Measurements from ENCODE around the gene APBA3. TPM values are rescaled to one million over a fixed set of nuclear protein-coding genes. Genes with fewer than 3 reads are reported as not detected.

The APBA3 gene
- total and polyA plus RNA-seq, 4 donors, result 16.5 to 38.0 (median 22.6) TPM

DNA sequence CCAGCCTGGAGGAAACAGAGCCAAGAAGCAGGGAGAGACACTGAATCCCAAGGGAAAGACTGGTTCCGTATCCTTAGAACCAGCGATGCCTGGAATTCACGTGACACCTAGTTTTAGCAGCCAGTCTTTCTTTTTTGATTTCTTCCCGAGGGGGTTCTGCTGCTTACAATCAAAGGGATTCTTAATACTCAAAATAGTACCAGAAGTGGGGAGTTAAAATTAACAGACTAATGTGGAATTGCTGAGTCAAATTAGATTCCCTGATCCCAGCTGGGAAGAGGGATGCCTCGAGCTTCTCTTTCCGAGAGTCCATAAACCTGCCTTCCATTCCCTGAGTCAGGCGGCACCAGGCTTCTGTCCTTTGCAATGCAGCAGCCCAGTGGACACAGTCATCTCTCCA is 29.4 kb upstream of the APBA3 start:
- 80 to 85% methylated on average over 7 of the region's 7 CpGs for WGBS, 2 donors
- H3K4me3 ChIP-seq, result no peak overlapping the region
- no peaks in the 10 kb centered on the region for H3K4me1 ChIP-seq (ENCODE audit: control insufficient read depth in 5 of 5, insufficient read depth in 5 of 5, low read length in 5 of 5)
- H3K27me3 ChIP-seq (ENCODE audit: control insufficient read depth in 3 of 3, insufficient read depth in 3 of 3, low read length in 2 of 3), result peaks cover 0 to 3% (median 0%) of the 10 kb centered on the region in 3 donors
- TF ChIP-seq, protein P1, sequence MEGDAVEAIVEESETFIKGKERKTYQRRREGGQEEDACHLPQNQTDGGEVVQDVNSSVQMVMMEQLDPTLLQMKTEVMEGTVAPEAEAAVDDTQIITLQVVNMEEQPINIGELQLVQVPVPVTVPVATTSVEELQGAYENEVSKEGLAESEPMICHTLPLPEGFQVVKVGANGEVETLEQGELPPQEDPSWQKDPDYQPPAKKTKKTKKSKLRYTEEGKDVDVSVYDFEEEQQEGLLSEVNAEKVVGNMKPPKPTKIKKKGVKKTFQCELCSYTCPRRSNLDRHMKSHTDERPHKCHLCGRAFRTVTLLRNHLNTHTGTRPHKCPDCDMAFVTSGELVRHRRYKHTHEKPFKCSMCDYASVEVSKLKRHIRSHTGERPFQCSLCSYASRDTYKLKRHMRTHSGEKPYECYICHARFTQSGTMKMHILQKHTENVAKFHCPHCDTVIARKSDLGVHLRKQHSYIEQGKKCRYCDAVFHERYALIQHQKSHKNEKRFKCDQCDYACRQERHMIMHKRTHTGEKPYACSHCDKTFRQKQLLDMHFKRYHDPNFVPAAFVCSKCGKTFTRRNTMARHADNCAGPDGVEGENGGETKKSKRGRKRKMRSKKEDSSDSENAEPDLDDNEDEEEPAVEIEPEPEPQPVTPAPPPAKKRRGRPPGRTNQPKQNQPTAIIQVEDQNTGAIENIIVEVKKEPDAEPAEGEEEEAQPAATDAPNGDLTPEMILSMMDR (IDR thresholded peaks at IDR 0.05; ENCODE audit: control extremely low read depth, extremely low read depth), result no peak
- no peak overlapping the region for H3K9ac ChIP-seq (ENCODE audit: insufficient read depth in 1 of 2, low read length in 2 of 2)
- no peaks in the 10 kb centered on the region for H3K36me3 ChIP-seq (ENCODE audit: control insufficient read depth in 4 of 4, insufficient read depth in 4 of 4, low read length in 4 of 4)
- ATAC-seq (ENCODE audit: insufficient read depth, low FRiP score) (no peak), DNase-seq (no peak)
- no peak overlapping the region for H3K27ac ChIP-seq (ENCODE audit: low read depth in 1 of 2, low read length in 1 of 2)
- H3K9me3 ChIP-seq (ENCODE audit: control insufficient read depth in 4 of 4, insufficient read depth in 3 of 4, low read length in 3 of 4), result peaks cover 0 to 2% (median under 1%) of the 10 kb centered on the region in 4 donors

DNA sequence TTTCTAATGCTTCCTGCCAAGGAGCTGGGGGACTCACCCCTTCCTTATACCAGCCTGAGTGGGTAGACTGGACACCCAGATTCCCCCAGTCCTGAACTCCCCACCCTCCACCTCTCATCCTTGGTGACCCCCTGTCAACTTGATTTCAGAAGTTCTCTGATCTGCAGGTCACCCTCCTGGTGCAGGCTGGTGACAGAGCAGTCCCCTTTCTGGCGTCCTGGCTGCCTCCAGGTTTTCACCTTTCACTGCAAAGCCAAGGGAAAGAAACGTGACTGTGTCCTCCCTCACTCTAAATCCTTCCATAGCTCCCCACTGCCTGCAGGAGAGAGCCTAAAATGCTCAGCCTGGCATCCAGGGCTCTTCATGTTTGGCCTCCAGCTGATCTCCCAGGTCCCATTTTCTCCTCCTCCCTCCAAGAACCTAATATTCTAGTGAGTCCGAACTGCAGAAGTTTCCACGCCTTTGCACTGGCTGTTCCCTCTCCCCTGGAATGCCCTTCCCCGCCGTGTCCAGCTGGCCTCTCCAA is 28.8 kb upstream of the APBA3 start:
- Histone ChIP-seq H3K9me3 (ENCODE audit: control insufficient read depth in 4 of 4, insufficient read depth in 3 of 4, low read length in 3 of 4) (peaks cover 0 to 2% (median under 1%) of the 10 kb centered on the region in 4 donors), H3K27ac (ENCODE audit: low read depth in 1 of 2, low read length in 1 of 2) (no peak overlapping the region), H3K36me3 (ENCODE audit: control insufficient read depth in 4 of 4, insufficient read depth in 4 of 4, low read length in 4 of 4) (no peaks in the 10 kb centered on the region), H3K9ac (ENCODE audit: insufficient read depth in 1 of 2, low read length in 2 of 2) (no peak overlapping the region), H3K4me1 (ENCODE audit: control insufficient read depth in 5 of 5, insufficient read depth in 5 of 5, low read length in 5 of 5) (no peaks in the 10 kb centered on the region), H3K27me3 (ENCODE audit: control insufficient read depth in 3 of 3, insufficient read depth in 3 of 3, low read length in 2 of 3) (peaks cover 0 to 3% (median 3%) of the 10 kb centered on the region in 3 donors), H3K4me3 (no peak overlapping the region)
- no peak for DNase-seq
- TF ChIP-seq, protein P1 (IDR thresholded peaks at IDR 0.05; ENCODE audit: control extremely low read depth, extremely low read depth), result no peak
- ATAC-seq (ENCODE audit: insufficient read depth, low FRiP score), result no peak
- 79 to 83% methylated on average over 6 of the region's 6 CpGs for WGBS, 2 donors

DNA sequence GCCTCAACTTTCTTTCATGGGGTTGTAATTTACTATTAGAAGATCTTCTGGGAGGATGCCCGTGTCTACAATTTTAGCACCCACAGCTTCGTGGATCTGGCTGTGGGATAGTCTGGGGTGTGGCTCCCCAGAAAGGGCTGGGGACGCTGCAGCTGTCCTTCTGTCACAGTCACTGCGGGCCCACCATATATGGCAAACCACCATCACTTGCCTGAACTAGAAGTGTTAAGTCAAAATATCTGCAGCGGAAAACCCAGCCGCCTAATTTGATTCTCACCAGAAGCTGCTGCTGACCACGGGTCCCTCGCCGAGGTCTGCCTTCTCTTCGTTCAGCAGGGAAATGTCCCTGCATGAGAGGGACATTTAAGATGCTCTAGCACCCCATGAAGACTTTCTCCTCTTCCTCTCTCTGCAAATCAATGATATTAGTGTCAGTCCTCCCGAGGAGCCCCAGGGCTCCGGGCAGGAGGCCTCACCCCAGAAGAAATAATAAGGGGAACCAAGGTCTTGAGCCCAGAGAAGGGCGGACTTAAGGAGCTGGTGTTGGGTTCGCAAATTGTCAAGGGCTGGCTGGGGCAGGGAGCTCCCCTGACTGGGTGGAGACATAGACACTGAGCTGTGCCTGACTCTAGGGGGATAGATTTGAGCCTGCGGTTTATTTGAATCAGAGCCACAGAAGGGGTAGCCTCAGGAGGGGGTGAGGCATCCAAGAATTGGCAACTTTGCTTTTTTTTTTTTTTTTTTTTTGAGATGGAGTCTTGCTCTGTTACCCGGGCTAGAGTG is 27.7 kb upstream of the APBA3 start:
- TF ChIP-seq, protein P1 (IDR thresholded peaks at IDR 0.05; ENCODE audit: control extremely low read depth, extremely low read depth), result no peak
- Histone ChIP-seq H3K4me1 (ENCODE audit: control insufficient read depth in 5 of 5, insufficient read depth in 5 of 5, low read length in 5 of 5) (no peaks in the 10 kb centered on the region), H3K27ac (ENCODE audit: low read depth in 1 of 2, low read length in 1 of 2) (no peak overlapping the region), H3K9me3 (ENCODE audit: control insufficient read depth in 4 of 4, insufficient read depth in 3 of 4, low read length in 3 of 4) (peaks cover 0 to 2% (median under 1%) of the 10 kb centered on the region in 4 donors), H3K4me3 (no peak overlapping the region), H3K27me3 (ENCODE audit: control insufficient read depth in 3 of 3, insufficient read depth in 3 of 3, low read length in 2 of 3) (peaks cover 0 to 14% (median 7%) of the 10 kb centered on the region in 3 donors), H3K9ac (ENCODE audit: insufficient read depth in 1 of 2, low read length in 2 of 2) (no peak overlapping the region), H3K36me3 (ENCODE audit: control insufficient read depth in 4 of 4, insufficient read depth in 4 of 4, low read length in 4 of 4) (no peaks in the 10 kb centered on the region)
- DNase-seq (no peak), ATAC-seq (ENCODE audit: insufficient read depth, low FRiP score) (no peak)
- WGBS, 2 donors, result 56 to 62% methylated on average over 15 to 16 of the region's 16 CpGs

Measured in lung (tissue), 12 donors.